Right lobe of liver (tissue), 4 donors: ENCODE results near the gene C20orf204.

Experiments used
- POLR2A ChIP-seq: fragments of 450-650 bp; IDR thresholded peaks from one replicate; pipeline ENCODE4 v1.6.1; 2017; ENCODE audit warnings: antibody characterized with exemption, mild to moderate bottlenecking
- TF ChIP-seq, protein P1 (sequence below), 4 donors: fragments of 200-600 bp in 3 of 4; fragments of 450-650 bp in 1 of 4; IDR thresholded peaks; one replicate each; pipeline versions ENCODE4 v1.5.1 to v1.8.0; 2016 to 2022; ENCODE audit warnings: antibody characterized with exemption in 4 of 4, mild to moderate bottlenecking in 2 of 4
- donor health status: DM: no; HTN: no; CAD: no.
- donor health status: DM: no; HTN: no; CAD: no.
- donor health status: DM: no; HTN: yes; CAD: no.

DNA sequence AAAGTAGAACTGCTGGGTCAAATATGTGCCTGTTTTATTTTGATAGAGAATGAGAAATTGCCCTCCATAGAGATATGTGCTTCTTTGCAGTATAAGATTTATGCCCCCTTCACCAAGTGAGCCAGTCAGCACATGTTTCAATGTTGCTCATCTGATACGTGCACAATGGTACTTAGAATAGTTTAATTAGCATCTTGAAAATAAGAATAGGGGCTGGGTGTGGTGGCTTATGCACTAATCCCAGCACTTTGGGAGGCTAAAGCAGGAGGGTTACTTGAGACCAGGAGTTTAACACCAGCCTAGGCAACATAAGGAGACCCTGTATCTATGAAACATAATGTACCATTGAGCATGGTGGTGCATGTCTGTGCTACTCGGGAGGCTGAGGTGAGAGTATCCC is 20.3 kb upstream of the C20orf204 start:
- TF ChIP-seq, protein P1, sequence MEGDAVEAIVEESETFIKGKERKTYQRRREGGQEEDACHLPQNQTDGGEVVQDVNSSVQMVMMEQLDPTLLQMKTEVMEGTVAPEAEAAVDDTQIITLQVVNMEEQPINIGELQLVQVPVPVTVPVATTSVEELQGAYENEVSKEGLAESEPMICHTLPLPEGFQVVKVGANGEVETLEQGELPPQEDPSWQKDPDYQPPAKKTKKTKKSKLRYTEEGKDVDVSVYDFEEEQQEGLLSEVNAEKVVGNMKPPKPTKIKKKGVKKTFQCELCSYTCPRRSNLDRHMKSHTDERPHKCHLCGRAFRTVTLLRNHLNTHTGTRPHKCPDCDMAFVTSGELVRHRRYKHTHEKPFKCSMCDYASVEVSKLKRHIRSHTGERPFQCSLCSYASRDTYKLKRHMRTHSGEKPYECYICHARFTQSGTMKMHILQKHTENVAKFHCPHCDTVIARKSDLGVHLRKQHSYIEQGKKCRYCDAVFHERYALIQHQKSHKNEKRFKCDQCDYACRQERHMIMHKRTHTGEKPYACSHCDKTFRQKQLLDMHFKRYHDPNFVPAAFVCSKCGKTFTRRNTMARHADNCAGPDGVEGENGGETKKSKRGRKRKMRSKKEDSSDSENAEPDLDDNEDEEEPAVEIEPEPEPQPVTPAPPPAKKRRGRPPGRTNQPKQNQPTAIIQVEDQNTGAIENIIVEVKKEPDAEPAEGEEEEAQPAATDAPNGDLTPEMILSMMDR (IDR thresholded peaks at IDR 0.05): no peak
- TF ChIP-seq POLR2A: no peak
